OCI-LY1 (cell line): Measurements from ENCODE around the gene HRK.

Experiments
- H2AFZ ChIP-seq: fragments of 200-600 bp; sonication (generic), shearing (Covaris generic); 2 replicates; pipeline ENCODE4 v1.6.0; 2014; ENCODE audit warnings: antibody characterized with exemption, mild to moderate bottlenecking, low read length
- H3F3A ChIP-seq: fragments of 200-600 bp; sonication (generic), shearing (Covaris generic); 2 replicates; pipeline ENCODE4 v1.6.0; 2014; ENCODE audit warnings: mild to moderate bottlenecking, antibody characterized with exemption, low read length, moderate library complexity; ENCODE audit not compliant: insufficient read depth
- H3K27ac ChIP-seq: fragments of 200-600 bp; sonication (generic); 2 replicates; pipeline ENCODE4 v1.5.1; 2014; ENCODE audit warnings: low read length, mixed run types, mild to moderate bottlenecking, low read depth; ENCODE audit not compliant: poor library complexity, severe bottlenecking
- H3K27me3 ChIP-seq: fragments of 200-600 bp; sonication (generic); 2 replicates; pipeline ENCODE4 v1.6.0; 2014; ENCODE audit warnings: antibody characterized with exemption, mild to moderate bottlenecking, low read length, moderate library complexity; ENCODE audit not compliant: insufficient read depth
- H3K36me3 ChIP-seq: fragments of 200-600 bp; sonication (generic); 2 replicates; pipeline ENCODE4 v1.6.1; 2014; ENCODE audit warnings: mild to moderate bottlenecking, antibody characterized with exemption, low read length, moderate library complexity, mixed read lengths; ENCODE audit not compliant: insufficient read depth
- H3K4me1 ChIP-seq: fragments of 200-600 bp; sonication (generic); 2 replicates; pipeline ENCODE4 v1.5.1; 2014; ENCODE audit warnings: mild to moderate bottlenecking, low read length, moderate library complexity; ENCODE audit not compliant: insufficient read depth, severe bottlenecking
- H3K4me2 ChIP-seq: fragments of 200-600 bp; sonication (generic), shearing (Covaris generic); 2 replicates; pipeline ENCODE4 v1.6.1; 2014; ENCODE audit warnings: low read length
- H3K4me3 ChIP-seq: fragments of 200-600 bp; sonication (generic); 2 replicates; pipeline ENCODE4 v1.5.1; 2014; ENCODE audit warnings: low read length, low read depth, mild to moderate bottlenecking, mixed read lengths; ENCODE audit not compliant: poor library complexity, severe bottlenecking
- H3K79me2 ChIP-seq: fragments of 200-600 bp; shearing (Covaris generic); 2 replicates; pipeline ENCODE4 v1.6.1; 2016; ENCODE audit warnings: mixed run types, low read length, mixed read lengths; ENCODE audit not compliant: insufficient read depth
- H3K9ac ChIP-seq: fragments of 200-600 bp; sonication (generic), shearing (Covaris generic); 2 replicates; pipeline ENCODE4 v1.6.1; 2014; ENCODE audit warnings: mild to moderate bottlenecking, low read length, mixed read lengths
- H3K9me2 ChIP-seq: fragments of 200-600 bp; sonication (generic), shearing (Covaris generic); 2 replicates; pipeline ENCODE4 v1.6.1; 2014; ENCODE audit warnings: low read depth, mild to moderate bottlenecking, low read length, mixed read lengths
- H3K9me3 ChIP-seq: fragments of 200-600 bp; shearing (Covaris generic); 2 replicates; pipeline ENCODE4 v1.6.1; 2014; ENCODE audit warnings: low read length, mixed read lengths
- H4K20me1 ChIP-seq: fragments of 200-600 bp; sonication (generic), shearing (Covaris generic); 2 replicates; pipeline ENCODE4 v1.6.0; 2016; ENCODE audit warnings: mild to moderate bottlenecking, low read length; ENCODE audit not compliant: insufficient read depth
- CTCF ChIP-seq: fragments of 200-600 bp; sonication (generic), shearing (Covaris generic); IDR thresholded peaks from 2 replicates; pipeline ENCODE4 v1.5.1; 2017; ENCODE audit warnings: mild to moderate bottlenecking, antibody characterized with exemption, low read length, moderate library complexity, mixed read lengths
- EZH2 ChIP-seq: fragments of 200-600 bp; sonication (generic), shearing (Covaris generic); IDR thresholded peaks from 2 replicates; pipeline ENCODE4 v1.8.0; 2017; ENCODE audit warnings: borderline replicate concordance, mixed run types, mild to moderate bottlenecking, antibody characterized with exemption, low read length, moderate library complexity, mixed read lengths

Gene HRK

GRCh38 chr12:116919247-116919661 is 38.0 kb upstream of the HRK start:
- H3F3A ChIP-seq, result no peaks in the 10 kb centered on the region
- H3K9me2 ChIP-seq, result no peaks in the 10 kb centered on the region
- H3K4me1 ChIP-seq, result peaks cover 42% of the 10 kb centered on the region
- H3K36me3 ChIP-seq, result no peaks in the 10 kb centered on the region
- H3K4me3 ChIP-seq, result no peak overlapping the region
- no peaks in the 10 kb centered on the region for H4K20me1 ChIP-seq
- peak overlapping the region; percentile 37 for H3K27ac ChIP-seq
- no peaks in the 10 kb centered on the region for H3K9me3 ChIP-seq
- H3K4me2 ChIP-seq, result peak overlapping the region; percentile 19; the same call in 1 of the 2 replicates
- no peaks in the 10 kb centered on the region for H3K27me3 ChIP-seq
- no peaks in the 10 kb centered on the region for H3K79me2 ChIP-seq
- no peak overlapping the region for H2AFZ ChIP-seq
- no peak overlapping the region for H3K9ac ChIP-seq
- TF ChIP-seq CTCF, result no peak
- no peak for TF ChIP-seq EZH2

GRCh38 chr12:116918464-116918863 is 37.2 kb upstream of the HRK start:
- H4K20me1 ChIP-seq, result no peaks in the 10 kb centered on the region
- no peaks in the 10 kb centered on the region for H3K79me2 ChIP-seq
- H2AFZ ChIP-seq, result no peak overlapping the region

GRCh38 chr12:116916714-116917114 is 35.5 kb upstream of the HRK start:
- peaks cover 6% of the 10 kb centered on the region; the same call in 1 of the 2 replicates for H3K36me3 ChIP-seq
- no peaks in the 10 kb centered on the region for H3K9me2 ChIP-seq
- H3K79me2 ChIP-seq, result peaks cover 9% of the 10 kb centered on the region
- no peaks in the 10 kb centered on the region for H3K27me3 ChIP-seq
- H3F3A ChIP-seq, result no peaks in the 10 kb centered on the region
- H3K9me3 ChIP-seq, result no peaks in the 10 kb centered on the region
- no peaks in the 10 kb centered on the region for H4K20me1 ChIP-seq
- H3K4me2 ChIP-seq, result no peak overlapping the region; the same call in 1 of the 2 replicates
- TF ChIP-seq EZH2 (no peak), CTCF (peak; percentile 34)
- peaks cover 46% of the 10 kb centered on the region for H3K4me1 ChIP-seq
- H3K9ac ChIP-seq, result no peak overlapping the region; the same call in 1 of the 2 replicates
- H3K4me3 ChIP-seq, result no peak overlapping the region
- no peak overlapping the region for H2AFZ ChIP-seq
- peak overlapping the region; percentile 51 for H3K27ac ChIP-seq

More at GRCh38 chr12:116918464-116918863, 37.2 kb upstream of the HRK start:
- Histone ChIP-seq H3F3A (no peaks in the 10 kb centered on the region), H3K4me3 (no peak overlapping the region), H3K27me3 (no peaks in the 10 kb centered on the region), H3K4me2 (no peak overlapping the region), H3K9ac (no peak overlapping the region), H3K9me3 (no peaks in the 10 kb centered on the region), H3K27ac (no peak overlapping the region), H3K4me1 (peaks cover 39% of the 10 kb centered on the region), H3K36me3 (peaks cover 5% of the 10 kb centered on the region; the same call in 1 of the 2 replicates), H3K9me2 (no peaks in the 10 kb centered on the region)
- TF ChIP-seq CTCF, result no peak
- TF ChIP-seq EZH2, result no peak
